OCI-LY7 (cell line): ENCODE measurements around the gene CAMP. TPM values are rescaled to one million over a fixed set of nuclear protein-coding genes. Genes with fewer than 3 reads are reported as not detected.

ENCODE experiments used
- BruUV-seq: library from RNA; stranded (reverse); fragments of 400-500 nt; replicated peaks from 2 replicates; lab custom pipeline; 2021; lab: Mats Ljungman, UMichigan
- CTCF ChIA-PET: fragments of 300-600 bp; sonication (Branson Sonifier 250); formaldehyde crosslinking; loops from one replicate; lab custom pipeline; 2022; ENCODE audit warnings: antibody characterized with exemption; ENCODE audit not compliant: unreplicated experiment; lab: Charles Lee
- POLR2A ChIA-PET: fragments of 300-600 bp; sonication (Branson Sonifier 250); formaldehyde crosslinking; loops from one replicate; lab custom pipeline; 2022; ENCODE audit warnings: antibody characterized with exemption; lab: Charles Lee
- DNase-seq: peaks from one replicate; pipeline ENCODE4 v3.0.0-alpha.2; 2015; ENCODE audit warnings: low spot score
- H2AFZ ChIP-seq: fragments of 200-600 bp; sonication (generic), shearing (Covaris generic); 2 replicates; pipeline ENCODE4 v1.6.1; 2014; ENCODE audit warnings: mild to moderate bottlenecking, antibody characterized with exemption, low read length, moderate library complexity
- H3K27ac ChIP-seq: fragments of 200-600 bp; sonication (generic); 2 replicates; pipeline ENCODE4 v1.5.1; 2014; ENCODE audit warnings: mixed run types, low read depth, mild to moderate bottlenecking, moderate library complexity, low read length, inconsistent platforms; ENCODE audit not compliant: poor library complexity, severe bottlenecking
- H3K36me3 ChIP-seq: fragments of 200-600 bp; sonication (generic); 2 replicates; pipeline ENCODE4 v1.6.1; 2014; ENCODE audit warnings: mild to moderate bottlenecking, antibody characterized with exemption, low read length, moderate library complexity, mixed read lengths; ENCODE audit not compliant: insufficient read depth
- H3K4me1 ChIP-seq: fragments of 200-600 bp; sonication (generic); 2 replicates; pipeline ENCODE4 v1.5.1; 2014; ENCODE audit warnings: mild to moderate bottlenecking, low read length; ENCODE audit not compliant: insufficient read depth, poor library complexity, severe bottlenecking
- H3K4me2 ChIP-seq: fragments of 200-600 bp; sonication (generic); 2 replicates; pipeline ENCODE4 v1.6.1; 2014; ENCODE audit warnings: mild to moderate bottlenecking, low read length
- H3K4me3 ChIP-seq: fragments of 200-600 bp; sonication (generic); 2 replicates; pipeline ENCODE4 v1.5.1; 2014; ENCODE audit warnings: mild to moderate bottlenecking, low read depth, low read length; ENCODE audit not compliant: poor library complexity, severe bottlenecking
- H3K79me2 ChIP-seq: fragments of 200-600 bp; sonication (generic); 2 replicates; pipeline ENCODE4 v1.6.1; 2016; ENCODE audit warnings: low read depth, mild to moderate bottlenecking, low read length, moderate library complexity, mixed read lengths; ENCODE audit not compliant: insufficient read depth
- H3K9me2 ChIP-seq: fragments of 200-600 bp; sonication (generic); 2 replicates; pipeline ENCODE4 v1.6.1; 2016; ENCODE audit warnings: mild to moderate bottlenecking, low read length, mixed read lengths; ENCODE audit not compliant: insufficient read depth
- H3K9me3 ChIP-seq: fragments of 200-600 bp; sonication (generic); 2 replicates; pipeline ENCODE4 v1.6.1; 2014; ENCODE audit warnings: mild to moderate bottlenecking, mixed run types, low read length, mixed read lengths
- H4K20me1 ChIP-seq: fragments of 200-600 bp; sonication (generic); 2 replicates; pipeline ENCODE4 v1.6.1; 2014; ENCODE audit warnings: mild to moderate bottlenecking, antibody characterized with exemption, low read length, moderate library complexity, mixed read lengths; ENCODE audit not compliant: insufficient read depth
- CTCF ChIP-seq: fragments of 200-600 bp; sonication (generic); conservative IDR thresholded peaks from 2 replicates; pipeline ENCODE4 v1.5.1; 2014; ENCODE audit warnings: mild to moderate bottlenecking, antibody characterized with exemption, low read length, moderate library complexity, mixed read lengths
- EZH2phosphoT487 ChIP-seq: fragments of 200-600 bp; sonication (generic); IDR thresholded peaks from 2 replicates; pipeline ENCODE4 v1.6.1; 2018; ENCODE audit warnings: low read depth, borderline replicate concordance, mild to moderate bottlenecking, mixed run types, antibody characterized with exemption, low read length, moderate library complexity, mixed read lengths
- intact Hi-C: fragments of 100-400 bp; cut with micrococcal nuclease; formaldehyde crosslinking; loops from one replicate; pipeline ENCODE4 v1.10.0; 2022; ENCODE audit not compliant: unreplicated experiment
- total RNA-seq, 2 experiments: library from RNA; depleted of rRNA in 1 of 2; stranded (reverse); fragments of >200 nt in 1 of 2; shearing (Covaris generic) in 1 of 2; gene quantifications; 2 replicates each; pipeline ENCODE4 v1.2.3, GENCODE V29; 2014 to 2022

The CAMP gene
- total RNA-seq, 2 experiments from 2014 or later: 18.2 to 56.8 TPM

GRCh38 chr3:48187579-48188265, 35.6 kb upstream of the CAMP start:
- Histone ChIP-seq H4K20me1 (peaks cover 15% of the 10 kb centered on the region; the same call in 1 of the 2 replicates), H3K4me3 (peak overlapping the region; percentile 95), H3K4me1 (peaks cover 34% of the 10 kb centered on the region), H3K36me3 (peaks cover 50% of the 10 kb centered on the region), H3K27ac (peak overlapping the region; percentile 87), H3K4me2 (peak overlapping the region; percentile 91), H3K9me2 (no peaks in the 10 kb centered on the region), H3K9me3 (no peaks in the 10 kb centered on the region), H3K79me2 (peaks cover 53% of the 10 kb centered on the region), H2AFZ (peak overlapping the region; percentile 15; the same call in 1 of the 2 replicates)
- ChIA-PET POLR2A (interaction anchor here (1.0 to 3.2 kb wide), 6 partner anchors 10 to 532 kb away, joined by 3 to 15 read pairs (median 4); partner anchors contain the start of genes CAMP and ZNF589), CTCF (interaction anchor here (0.6 to 0.9 kb wide), 2 partner anchors 12 to 1228 kb away, joined by 3 to 4 read pairs; no protein-coding TSS in a partner anchor)
- intact Hi-C loops: loop anchor here (1.0 to 2.0 kb wide), 4 partner anchors 36 to 113 kb away; partner anchors contain the start of genes CAMP, NME6 and ZNF589
- no peak for TF ChIP-seq CTCF
- no peak for TF ChIP-seq EZH2phosphoT487
- peak; percentile 90 for DNase-seq
- BruUV-seq: no TSS peak

- Histone ChIP-seq H2AFZ (peak within 1 kb of the TSS; percentile 89), H3K9me2 (no peaks in the 10 kb centered on the region), H3K27ac (peak within 1 kb of the TSS; percentile 87), H3K4me2 (peak within 1 kb of the TSS; percentile 91), H3K4me3 (peak within 1 kb of the TSS; percentile 95), H4K20me1 (peaks cover 13% of the 10 kb centered on the region; the same call in 1 of the 2 replicates), H3K79me2 (peaks cover 45% of the 10 kb centered on the region), H3K9me3 (no peaks in the 10 kb centered on the region), H3K4me1 (peaks cover 34% of the 10 kb centered on the region), H3K36me3 (peaks cover 42% of the 10 kb centered on the region)
- ChIA-PET CTCF (interaction anchor here (0.6 to 0.8 kb wide), 2 partner anchors 248 to 1227 kb away, joined by 3 to 4 read pairs; no protein-coding TSS in a partner anchor), POLR2A (interaction anchor here (0.5 to 3.2 kb wide), 10 partner anchors 10 to 531 kb away, joined by 3 to 15 read pairs (median 4); partner anchors contain the start of genes CAMP, CCDC51, TMA7 and ZNF589)
- BruUV-seq: TSS peak; percentile 57
- TF ChIP-seq EZH2phosphoT487: no peak
- TF ChIP-seq CTCF: no peak
- intact Hi-C loops: loop anchor here (1.0 to 2.0 kb wide), 4 partner anchors 35 to 112 kb away; partner anchors contain the start of genes CAMP, NME6 and ZNF589
- peak; percentile 100 for DNase-seq
Observed at GRCh38 chr3:48188266-48189201, 34.8 kb upstream of the CAMP start, which contains the start of gene CDC25A. Gene CDC25A (minus strand): TSS chr3:48188417. CDS start chr3:48187947, 470 bp downstream.
